ENCODE measurements around the gene TLCD2.
"Not testable (repeated sequence)": the region's sequence is repeated elsewhere in the genome, so short reads cannot be mapped to it uniquely, and the experiment has no call there.

Gene TLCD2

DNA sequence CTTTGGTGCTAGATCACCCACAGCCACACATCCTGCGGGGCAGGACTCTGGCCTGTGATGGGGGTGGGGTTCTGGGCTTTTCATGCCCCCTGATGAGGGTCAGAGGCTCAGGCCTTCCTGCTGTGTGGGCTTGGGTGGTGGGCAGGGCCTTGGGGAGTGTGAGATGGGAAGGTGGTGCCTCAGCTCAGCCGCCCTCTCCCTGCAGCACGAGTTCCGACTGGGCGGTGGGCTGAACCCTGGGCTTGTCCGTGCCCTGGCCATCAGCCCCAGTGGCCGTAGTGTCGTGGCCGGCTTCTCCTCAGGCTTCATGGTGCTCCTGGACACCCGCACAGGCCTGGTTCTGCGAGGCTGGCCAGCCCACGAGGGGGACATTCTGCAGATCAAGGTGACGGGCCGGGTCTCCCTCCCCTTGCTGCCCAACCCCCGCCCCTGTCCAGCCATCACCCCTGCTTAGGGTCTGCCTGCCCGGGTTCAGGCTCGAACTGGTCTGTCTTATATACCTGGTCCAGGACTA lies 25.7 kb upstream of the TLCD2 start:
- no peak for DNase-seq (ENCODE audit: low read depth in 3 of 3)

DNA sequence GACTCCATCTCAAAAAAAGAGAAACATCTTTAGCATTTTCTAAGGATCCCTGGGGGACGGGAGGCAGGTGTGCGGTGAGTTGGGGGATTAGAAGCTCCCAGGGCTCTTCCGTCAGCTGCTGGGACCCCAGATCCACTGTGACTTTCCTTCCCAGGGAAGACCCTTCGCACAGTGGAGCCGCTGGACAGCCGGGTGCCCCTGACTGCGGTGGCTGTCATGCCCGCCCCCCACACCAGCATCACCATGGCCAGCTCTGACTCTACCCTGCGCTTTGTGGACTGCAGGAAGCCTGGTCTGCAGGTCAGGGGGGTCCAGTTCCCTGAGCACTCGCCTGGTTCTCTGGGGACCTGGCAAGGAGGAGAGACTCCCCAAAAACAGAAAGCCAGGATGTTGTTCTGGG lies 25.2 kb upstream of the TLCD2 start:
- DNase-seq (ENCODE audit: low read depth in 3 of 3): no peak

DNA sequence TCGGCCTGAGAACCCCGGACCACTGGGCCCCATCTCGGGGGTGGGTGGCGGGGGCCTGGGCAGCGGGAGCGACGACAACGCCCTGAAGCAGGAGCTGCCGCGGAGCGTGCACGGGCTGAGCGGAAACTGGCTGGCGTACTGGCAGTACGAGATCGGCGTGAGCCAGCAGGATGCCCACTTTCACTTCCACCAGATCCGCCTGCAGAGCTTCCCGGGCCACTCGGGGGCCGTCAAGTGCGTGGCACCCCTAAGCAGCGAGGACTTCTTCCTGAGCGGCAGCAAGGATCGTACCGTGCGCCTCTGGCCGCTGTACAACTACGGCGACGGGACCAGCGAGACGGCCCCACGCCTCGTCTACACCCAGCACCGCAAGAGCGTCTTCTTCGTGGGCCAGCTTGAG lies 23.6 kb upstream of the TLCD2 start:
- no peak for DNase-seq (ENCODE audit: low read depth in 3 of 3)

DNA sequence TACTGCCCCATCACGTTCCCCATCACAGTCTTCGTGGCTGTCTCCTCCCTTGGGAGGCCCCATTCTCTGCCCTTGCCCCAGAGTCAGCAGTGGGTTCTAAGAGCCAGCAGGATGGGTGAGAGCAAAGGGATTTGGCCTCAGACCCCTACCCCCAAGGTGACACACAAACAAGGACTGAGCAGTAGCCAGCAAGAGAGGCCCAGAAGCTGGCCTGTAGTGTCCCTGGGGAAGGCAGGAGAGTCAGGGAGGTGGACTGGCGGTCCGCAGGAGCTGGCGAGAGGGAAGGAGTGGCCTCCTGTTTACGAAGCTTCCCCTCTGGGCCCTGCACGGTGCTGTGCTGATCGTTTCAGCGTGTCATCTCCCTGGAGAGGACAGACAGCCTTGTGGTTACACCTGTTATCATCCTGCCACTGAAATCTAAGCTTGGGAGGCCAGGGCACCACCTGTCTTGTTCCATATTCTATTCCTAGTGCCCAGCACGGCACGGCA lies 22.7 kb upstream of the TLCD2 start:
- no peak for DNase-seq (ENCODE audit: low read depth in 3 of 3)

DNA sequence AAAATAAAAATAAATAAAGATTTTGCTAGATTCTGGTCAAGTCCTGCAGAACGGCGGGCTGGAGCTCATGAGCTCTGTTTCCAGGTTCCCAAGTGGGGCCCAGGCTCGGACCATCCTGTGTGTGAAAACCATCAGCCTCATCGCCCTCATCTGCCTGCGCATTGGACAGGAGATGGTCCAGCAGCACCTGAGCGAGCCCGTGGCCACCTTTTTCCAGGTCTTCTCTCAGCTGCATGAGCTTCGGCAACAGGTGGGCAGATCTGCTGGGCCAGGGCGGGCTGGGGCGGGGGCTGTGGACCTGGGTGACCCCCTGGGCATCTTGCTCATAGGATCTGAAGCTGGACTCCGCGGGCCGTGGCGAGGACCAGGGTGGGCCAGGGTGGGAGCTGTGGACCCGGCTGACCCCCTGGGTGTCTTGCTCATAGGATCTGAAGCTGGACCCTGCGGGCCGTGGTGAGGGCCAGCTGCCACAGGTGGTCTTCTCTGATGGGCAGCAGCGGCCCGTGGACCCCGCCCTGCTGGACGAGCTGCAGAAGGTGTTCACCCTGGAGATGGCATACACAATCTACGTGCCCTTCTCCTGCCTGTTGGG lies 22.2 kb upstream of the TLCD2 start:
- no peak for DNase-seq (ENCODE audit: low read depth in 3 of 3)

DNA sequence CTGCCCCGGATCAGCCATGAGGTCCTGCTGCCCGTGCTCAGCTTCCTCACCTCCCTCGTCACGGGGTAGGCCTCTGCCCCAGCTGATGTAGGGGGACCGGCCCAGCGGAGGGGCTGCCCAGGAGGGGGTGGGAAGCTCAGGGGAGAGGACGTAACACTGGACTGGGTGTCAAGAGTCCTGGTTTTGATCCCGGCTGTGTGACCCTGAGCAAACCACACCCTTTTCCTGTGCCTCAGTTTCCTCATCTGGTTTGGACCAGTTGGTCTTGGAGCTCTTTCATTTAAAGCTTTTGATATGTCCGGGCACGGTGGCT lies 21.0 kb upstream of the TLCD2 start:
- no peak for DNase-seq (ENCODE audit: low read depth in 3 of 3)

DNA sequence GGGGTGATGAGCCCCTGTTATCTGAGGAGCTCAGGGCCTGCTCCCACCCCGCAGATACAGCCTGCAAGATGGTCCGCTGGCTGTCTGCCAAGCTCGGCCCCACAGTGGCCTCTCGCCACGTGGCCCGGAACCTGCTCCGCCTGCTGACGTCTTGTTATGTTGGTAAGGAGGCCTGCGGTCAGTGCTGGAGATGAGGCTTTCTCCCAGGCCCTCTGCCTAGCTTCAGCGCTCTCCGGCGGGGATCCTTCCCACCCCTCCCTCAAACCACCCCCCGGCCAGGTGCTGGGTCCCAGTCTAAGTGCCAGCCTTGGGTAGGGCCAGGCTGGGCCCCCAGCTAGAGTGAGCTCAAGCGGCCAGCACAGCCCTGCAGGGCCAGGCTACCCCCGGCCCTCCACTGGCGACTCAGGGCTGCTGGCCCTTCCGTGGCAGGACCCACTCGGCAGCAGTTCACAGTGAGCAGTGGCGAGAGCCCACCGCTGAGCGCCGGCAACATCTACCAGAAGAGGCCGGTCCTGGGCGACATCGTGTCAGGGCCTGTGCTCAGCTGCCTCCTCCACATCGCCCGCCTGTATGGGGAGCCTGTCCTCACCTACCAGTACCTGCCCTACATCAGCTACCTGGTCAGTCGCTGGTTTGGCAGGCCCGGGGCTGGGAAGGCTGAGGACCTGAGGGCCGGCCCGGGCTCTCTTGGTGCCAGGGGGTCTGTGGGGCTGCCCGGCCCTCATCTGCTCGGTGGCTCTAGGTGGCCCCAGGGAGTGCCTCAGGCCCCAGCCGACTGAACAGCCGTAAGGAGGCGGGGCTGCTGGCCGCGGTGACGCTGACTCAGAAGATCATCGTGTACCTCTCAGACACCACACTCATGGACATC lies 20.4 kb upstream of the TLCD2 start:
- DNase-seq (ENCODE audit: low read depth in 3 of 3): no peak

DNA sequence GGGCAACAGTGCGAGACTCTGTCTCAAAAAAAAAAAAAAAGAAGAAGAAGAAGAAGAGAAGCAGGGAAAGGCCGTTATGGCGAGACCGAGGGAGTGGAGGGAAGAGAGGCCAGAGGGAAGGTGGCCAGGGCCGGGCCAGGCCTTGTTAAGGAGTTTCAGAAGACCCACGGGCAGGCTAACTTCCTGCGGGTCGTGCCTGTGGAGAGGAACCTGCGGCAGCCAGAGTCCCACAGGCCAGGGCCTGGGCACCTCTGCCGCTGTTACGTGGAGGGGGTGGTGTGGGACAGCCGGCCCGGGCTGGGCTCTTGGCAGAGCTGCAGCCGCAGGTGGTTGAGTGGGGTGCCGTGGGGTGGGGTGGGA lies 19.8 kb upstream of the TLCD2 start:
- DNase-seq (ENCODE audit: low read depth in 3 of 3): no peak

DNA sequence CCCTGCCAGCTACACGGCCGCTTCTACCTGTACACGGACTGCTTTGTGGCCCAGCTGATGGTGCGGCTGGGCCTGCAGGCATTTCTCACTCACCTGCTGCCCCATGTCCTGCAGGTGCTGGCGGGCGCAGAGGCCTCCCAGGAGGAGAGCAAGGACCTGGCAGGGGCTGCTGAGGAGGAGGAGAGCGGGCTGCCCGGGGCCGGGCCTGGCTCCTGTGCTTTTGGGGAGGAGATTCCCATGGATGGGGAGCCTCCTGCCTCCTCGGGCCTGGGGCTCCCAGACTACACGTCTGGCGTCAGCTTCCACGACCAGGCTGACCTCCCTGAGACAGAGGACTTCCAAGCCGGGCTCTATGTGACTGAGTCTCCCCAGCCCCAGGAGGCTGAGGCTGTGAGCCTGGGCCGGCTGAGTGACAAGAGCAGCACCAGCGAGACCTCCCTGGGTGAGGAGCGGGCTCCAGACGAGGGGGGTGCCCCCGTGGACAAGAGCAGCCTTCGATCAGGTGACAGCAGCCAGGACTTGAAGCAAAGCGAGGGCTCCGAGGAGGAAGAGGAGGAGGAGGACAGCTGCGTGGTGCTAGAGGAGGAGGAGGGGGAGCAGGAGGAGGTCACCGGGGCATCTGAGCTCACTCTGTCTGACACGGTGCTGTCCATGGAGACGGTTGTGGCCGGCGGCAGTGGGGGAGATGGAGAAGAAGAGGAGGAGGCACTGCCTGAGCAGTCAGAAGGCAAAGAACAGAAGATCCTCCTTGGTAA lies 17.9 kb upstream of the TLCD2 start:
- DNase-seq (ENCODE audit: low read depth in 3 of 3): no peak

DNA sequence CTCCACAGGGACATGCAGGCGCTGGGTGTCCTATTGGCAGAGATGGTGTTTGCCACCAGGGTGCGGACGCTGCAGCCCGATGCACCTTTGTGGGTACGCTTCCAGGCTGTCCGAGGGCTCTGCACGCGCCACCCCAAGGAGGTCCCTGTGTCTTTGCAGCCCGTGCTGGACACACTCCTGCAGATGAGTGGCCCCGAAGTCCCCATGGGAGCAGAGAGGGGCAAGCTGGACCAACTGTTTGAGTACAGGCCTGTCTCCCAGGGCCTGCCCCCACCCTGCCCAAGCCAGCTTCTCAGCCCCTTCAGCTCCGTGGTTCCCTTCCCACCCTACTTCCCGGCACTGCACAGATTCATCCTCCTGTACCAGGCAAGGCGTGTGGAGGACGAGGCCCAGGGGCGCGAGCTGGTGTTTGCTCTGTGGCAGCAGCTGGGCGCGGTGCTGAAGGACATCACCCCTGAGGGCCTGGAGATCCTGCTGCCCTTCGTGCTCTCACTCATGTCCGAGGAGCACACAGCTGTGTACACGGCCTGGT lies 17.1 kb upstream of the TLCD2 start:
- no peak for DNase-seq (ENCODE audit: low read depth in 3 of 3)

DNA sequence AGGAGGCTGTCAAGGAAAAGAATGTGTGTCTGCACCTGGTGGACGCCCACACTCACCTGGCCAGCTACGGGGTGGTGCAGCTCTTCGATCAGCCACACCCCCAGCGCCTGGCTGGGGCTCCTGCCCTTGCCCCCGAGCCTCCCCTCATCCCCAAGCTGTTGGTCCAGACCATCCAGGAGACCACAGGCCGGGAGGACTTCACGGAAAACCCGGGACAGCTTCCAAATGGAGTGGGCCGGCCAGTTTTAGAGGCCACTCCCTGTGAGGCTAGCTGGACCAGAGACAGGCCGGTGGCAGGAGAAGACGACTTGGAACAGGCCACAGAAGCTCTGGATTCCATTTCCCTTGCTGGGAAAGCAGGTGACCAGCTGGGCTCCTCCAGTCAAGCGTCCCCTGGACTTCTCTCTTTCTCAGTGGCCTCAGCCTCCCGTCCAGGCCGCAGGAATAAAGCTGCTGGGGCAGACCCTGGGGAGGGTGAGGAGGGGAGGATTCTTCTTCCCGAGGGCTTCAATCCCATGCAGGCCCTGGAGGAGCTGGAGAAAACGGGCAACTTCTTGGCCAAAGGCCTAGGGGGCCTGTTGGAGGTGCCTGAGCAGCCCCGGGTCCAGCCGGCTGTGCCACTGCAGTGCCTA lies 16.6 kb upstream of the TLCD2 start:
- DNase-seq (ENCODE audit: low read depth in 3 of 3): no peak

DNA sequence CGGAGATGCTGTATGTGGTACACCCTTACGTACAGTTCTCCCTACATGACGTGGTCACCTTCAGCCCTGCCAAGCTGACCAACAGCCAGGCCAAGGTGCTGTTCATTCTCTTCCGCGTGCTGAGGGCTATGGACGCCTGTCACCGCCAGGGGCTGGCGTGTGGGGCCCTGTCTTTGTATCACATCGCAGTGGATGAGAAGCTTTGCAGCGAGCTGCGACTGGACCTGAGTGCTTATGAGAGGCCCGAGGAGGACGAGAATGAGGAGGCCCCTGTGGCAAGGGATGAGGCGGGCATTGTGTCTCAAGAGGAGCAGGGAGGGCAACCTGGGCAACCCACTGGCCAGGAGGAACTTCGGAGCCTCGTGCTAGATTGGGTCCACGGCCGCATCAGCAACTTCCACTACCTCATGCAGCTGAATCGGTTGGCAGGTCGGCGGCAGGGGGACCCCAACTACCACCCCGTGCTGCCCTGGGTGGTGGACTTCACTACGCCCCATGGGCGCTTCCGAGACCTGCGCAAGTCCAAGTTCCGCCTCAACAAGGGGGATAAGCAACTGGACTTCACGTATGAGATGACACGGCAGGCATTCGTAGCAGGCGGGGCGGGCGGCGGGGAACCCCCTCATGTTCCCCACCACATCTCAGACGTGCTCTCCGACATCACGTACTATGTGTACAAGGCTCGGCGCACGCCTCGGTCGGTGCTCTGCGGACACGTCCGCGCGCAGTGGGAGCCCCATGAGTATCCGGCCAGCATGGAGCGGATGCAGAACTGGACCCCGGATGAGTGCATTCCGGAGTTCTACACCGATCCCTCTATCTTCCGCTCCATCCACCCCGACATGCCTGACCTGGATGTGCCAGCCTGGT lies 15.7 kb upstream of the TLCD2 start:
- no peak for DNase-seq (ENCODE audit: low read depth in 3 of 3)

DNA sequence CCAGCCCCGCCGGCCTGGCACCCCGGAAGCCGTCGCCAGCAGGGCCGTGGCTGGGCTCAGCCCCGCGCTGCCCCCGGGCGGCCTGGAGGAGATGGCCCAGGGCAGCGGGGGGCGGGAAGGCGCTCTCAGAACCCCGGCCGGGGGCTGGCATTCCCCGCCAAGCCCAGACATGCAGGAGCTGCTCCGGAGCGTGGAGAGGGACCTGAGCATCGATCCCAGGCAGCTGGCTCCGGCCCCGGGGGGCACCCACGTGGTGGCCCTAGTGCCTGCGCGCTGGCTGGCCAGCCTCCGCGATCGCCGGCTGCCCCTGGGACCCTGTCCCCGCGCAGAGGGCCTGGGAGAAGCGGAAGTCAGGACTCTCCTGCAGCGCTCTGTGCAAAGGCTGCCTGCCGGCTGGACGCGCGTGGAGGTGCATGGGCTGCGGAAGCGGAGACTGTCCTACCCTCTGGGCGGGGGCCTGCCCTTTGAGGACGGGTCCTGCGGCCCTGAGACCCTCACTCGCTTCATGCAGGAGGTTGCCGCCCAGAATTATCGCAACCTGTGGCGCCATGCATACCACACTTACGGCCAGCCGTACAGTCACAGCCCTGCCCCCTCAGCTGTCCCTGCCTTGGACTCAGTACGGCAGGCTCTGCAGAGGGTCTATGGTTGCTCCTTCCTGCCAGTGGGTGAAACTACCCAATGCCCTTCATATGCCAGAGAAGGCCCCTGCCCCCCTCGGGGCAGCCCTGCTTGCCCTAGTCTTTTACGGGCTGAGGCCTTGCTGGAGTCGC lies 14.9 kb upstream of the TLCD2 start:
- DNase-seq (ENCODE audit: low read depth in 3 of 3): no peak

DNA sequence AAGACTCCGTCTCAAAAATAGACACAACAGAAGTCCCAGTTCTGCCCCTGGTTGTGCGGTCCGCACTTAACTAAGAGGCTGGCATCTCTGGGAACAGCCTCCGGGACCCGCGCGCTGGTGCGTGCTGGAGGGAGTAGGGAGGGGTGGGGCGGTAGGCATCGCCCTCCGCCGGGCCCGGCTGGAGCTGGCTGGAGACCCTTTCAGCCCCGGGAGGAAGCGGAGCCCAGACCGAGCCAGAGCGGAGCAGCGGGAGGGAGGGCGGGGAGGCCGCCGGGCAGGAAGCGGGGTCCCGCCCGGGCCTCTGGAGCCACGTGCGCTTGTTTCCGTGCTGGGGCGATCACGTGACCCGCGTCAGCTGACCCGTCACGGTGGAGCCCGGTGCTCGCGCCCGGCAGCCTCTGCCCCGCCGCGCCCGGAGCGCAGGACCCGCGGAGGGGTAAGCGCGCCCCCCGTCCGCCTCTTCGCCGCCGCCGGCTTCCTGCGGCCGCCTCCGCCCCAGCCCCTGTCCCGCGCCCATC lies 14.2 kb upstream of the TLCD2 start, which contains the start of gene WDR81:
Gene WDR81, plus strand, starts transcription at position 354 of the 518 bp plus-strand sequence. CDS start 256 bp downstream, outside the sequence.
- DNase-seq (ENCODE audit: low read depth in 3 of 3): peak; percentile 75 to 78 (median 76)

DNA sequence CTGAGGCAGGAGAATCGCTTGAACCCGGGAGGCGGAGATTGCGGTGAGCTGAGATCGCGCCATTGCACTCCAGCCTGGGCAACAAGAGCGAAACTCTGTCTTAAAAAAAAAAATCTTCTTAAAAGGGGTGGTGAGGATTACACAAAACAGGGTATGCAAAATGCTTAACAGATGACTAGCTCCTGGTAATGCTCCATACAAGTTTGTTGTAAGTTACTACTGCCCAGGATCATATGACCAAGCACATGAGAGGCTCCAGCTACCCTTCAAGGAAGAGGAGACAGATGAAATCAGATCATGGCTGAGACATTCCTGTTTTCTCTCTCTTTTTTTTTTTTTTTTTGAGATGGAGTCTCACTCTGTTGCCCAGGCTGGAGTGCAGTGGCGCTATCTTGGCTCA lies 11.8 kb upstream of the TLCD2 start:
- DNase-seq (ENCODE audit: low read depth in 3 of 3): not testable (repeated sequence)

DNA sequence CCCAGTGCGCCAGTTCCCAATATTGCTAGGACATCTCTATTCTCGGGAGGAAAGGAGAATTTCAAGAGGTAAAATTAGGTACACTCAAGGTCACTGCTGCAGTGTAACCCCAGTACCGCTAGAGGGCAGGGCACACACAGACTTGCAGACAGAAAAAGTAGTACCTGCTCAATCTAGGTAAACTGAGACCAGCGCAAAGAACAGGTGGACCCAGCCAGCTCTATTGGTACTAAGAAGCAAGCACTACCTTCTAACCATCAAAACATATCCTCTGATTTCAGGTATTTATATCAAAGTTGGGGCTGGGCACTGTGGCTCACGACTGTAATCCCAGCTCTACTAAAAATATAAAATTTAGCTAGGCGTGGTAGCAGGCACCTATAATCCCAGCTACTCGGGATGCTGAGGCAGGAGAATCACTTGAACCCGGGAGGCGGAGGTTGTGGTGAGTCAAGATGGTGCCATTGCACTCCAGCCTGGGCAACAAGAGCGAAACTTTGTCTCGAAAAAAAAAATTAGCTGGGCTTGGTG lies 10.7 kb upstream of the TLCD2 start:
- DNase-seq (ENCODE audit: low read depth in 3 of 3): peak in 1 of 3 experiments; percentile 46

DNA sequence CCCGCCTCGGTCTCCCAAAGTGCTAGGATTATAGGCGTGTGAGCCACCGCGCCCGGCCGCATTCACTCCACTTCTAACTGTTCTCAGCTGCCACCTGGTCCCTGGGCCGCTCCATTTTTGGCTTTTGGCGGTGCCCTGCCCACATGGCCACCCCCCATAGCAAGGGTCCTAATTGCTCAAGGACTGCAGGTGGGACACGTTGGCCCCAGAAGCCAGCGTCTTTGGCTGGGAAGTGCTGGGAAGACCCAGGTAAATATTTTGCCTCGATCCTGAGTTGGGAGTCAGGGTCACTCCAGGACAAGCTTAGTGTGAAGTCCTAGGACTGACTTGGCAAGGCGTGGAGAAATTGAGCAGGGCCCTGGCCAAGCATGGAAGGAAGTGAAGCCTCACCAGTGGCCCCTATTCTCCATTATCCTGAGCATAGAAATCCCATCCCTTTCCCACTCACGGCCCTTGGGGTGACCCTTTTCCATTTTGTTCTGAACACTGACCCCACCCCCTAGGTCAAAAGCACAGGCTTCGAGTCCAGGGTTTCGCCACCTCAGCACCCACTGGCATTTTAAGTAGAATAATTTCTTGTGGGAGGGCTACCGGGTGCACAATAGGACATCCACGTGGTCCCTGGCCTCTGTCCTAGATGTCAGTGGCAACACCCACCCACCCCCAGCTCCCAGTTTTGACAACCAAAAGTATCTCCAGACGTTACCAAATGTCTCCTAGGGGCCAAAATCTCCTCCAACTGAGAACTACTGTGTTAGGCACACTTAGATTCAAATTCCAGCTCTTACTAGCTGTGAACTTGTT lies 8.4 kb upstream of the TLCD2 start:
- DNase-seq (ENCODE audit: low read depth in 3 of 3): no peak

DNA sequence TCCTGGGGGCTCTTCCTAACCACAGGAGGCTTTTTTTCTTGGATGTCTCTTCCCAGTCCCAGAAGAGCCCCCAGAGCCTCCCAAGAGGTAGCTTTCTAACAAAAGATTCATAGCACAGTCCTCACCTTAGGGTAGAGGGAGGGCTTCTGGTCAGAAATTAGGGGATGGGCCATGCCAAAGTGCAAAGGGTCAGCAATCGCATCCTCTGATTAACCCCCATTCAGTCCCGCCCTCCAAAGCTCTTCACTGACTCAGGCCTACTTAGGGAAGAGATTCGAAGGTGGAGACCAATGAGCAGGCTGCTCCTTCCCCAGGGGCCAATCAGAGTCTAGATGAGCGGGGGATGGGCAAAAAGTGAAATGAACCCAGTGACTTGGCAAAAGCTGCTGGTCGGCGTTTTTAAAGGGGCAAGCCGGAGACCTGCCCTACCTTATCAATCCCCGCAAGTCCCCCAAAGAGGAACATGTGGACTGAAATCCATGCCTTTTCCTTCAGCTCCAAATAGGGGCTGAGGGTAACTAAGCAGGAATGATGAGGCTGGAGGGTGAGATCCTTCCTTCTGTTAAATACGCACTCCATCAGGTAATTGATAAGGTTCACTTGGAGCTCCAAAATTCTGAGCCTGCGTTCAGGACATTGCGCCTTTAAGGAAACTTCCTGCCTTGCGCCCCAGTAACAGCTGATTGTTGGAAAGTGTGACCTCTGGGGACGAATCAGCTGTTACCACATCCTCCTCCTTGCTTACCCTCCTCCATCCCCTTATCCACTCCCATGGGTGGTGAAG lies 6.9 kb upstream of the TLCD2 start:
- DNase-seq (ENCODE audit: low read depth in 3 of 3): peak; percentile 52 to 77 (median 66)
